HEK293T (cell line): ENCODE measurements around the gene G3BP1.

Source experiments
- BHLHE40 ChIP-seq: fragments of 450-650 bp; IDR thresholded peaks from 2 replicates; pipeline ENCODE4 v1.6.1; 2016; ENCODE audit warnings: mild to moderate bottlenecking, moderate library complexity, borderline replicate concordance
- ELF4 ChIP-seq: fragments of 450-650 bp; IDR thresholded peaks from 2 replicates; pipeline ENCODE4 v1.6.1; 2017; ENCODE audit warnings: antibody characterized with exemption
- FOXA1 ChIP-seq: fragments of 450-650 bp; IDR thresholded peaks from 2 replicates; pipeline ENCODE4 v1.6.1; 2016; ENCODE audit warnings: mild to moderate bottlenecking
- FOXM1 ChIP-seq: fragments of 450-650 bp; IDR thresholded peaks from 2 replicates; pipeline ENCODE4 v1.6.1; 2017; ENCODE audit warnings: mild to moderate bottlenecking, borderline replicate concordance
- L3MBTL2 ChIP-seq: fragments of 450-650 bp; conservative IDR thresholded peaks from 2 replicates; pipeline ENCODE4 v1.6.1; 2016; ENCODE audit warnings: mild to moderate bottlenecking
- LEF1 ChIP-seq: fragments of 450-650 bp; IDR thresholded peaks from 2 replicates; pipeline ENCODE4 v1.6.1; 2017; ENCODE audit warnings: mild to moderate bottlenecking, borderline replicate concordance
- NFRKB ChIP-seq: fragments of 450-650 bp; IDR thresholded peaks from 2 replicates; pipeline ENCODE4 v1.6.1; 2016; ENCODE audit warnings: mild to moderate bottlenecking, moderate library complexity
- SUZ12 ChIP-seq: fragments of 450-650 bp; IDR thresholded peaks from 2 replicates; pipeline ENCODE4 v1.6.1; 2016; ENCODE audit warnings: mild to moderate bottlenecking
- TARDBP ChIP-seq: fragments of 450-650 bp; IDR thresholded peaks from 2 replicates; pipeline ENCODE4 v1.6.1; 2016

DNA sequence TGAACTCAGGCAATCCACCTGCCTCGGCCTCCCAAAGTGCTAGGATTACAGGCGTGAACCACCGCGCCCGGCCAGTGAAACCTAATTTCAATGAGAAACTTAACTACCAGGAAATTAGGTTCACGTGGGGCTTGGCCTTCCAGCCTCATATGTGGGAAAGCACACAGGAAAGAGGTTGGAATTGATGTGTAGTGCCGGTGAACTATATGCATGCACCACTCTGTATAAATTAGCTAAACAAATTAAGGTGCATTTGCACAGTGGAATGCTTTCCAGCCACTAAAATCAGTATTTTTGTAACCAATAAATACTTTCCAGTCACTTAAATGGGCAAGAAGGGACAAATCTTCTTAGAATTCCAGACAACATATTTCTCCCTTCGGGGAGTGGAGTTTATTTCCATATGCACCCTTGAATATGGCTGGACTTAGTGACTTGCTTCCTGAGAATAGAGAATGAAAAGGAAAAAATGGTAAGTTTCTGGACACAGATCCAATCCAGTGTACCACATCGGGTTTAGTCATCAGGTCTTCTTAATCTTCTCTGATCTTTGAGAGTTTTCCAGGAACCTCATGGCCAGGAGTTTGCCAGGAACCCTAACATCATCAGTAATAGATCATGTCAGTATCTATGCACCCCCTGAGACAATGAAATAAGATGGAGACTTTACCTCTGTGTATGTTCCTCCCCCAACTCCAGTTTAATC lies 38.2 kb upstream of the G3BP1 start:
- TF ChIP-seq FOXA1: no peak
- TF ChIP-seq L3MBTL2: no peak
- TF ChIP-seq BHLHE40: no peak
- TF ChIP-seq FOXM1: no peak
- no peak for TF ChIP-seq NFRKB
- TF ChIP-seq LEF1: no peak
- TF ChIP-seq TARDBP: no peak
- TF ChIP-seq ELF4: no peak
- TF ChIP-seq SUZ12: no peak
